NB4 (cell line): ENCODE measurements around the gene RABGGTA.
A peak's percentile ranks its signal among the peaks of the same experiment; 100 is the strongest.

Experiments
- DNase-seq: peaks from one replicate; pipeline ENCODE4 v3.0.0; 2010; ENCODE audit warnings: low read depth
- H3K4me3 ChIP-seq: one replicate; pipeline ENCODE4 v1.5.1; 2011; ENCODE audit warnings: mild to moderate bottlenecking, low read depth, low read length, moderate library complexity
- MAX ChIP-seq: IDR thresholded peaks from 2 replicates; pipeline ENCODE4 v1.6.1; 2011; ENCODE audit warnings: low read depth, low read length
- MYC ChIP-seq: IDR thresholded peaks from 2 replicates; pipeline ENCODE4 v1.6.1; 2011; ENCODE audit warnings: low read depth, low read length
- POLR2A ChIP-seq: IDR thresholded peaks from 2 replicates; pipeline ENCODE4 v1.6.1; 2011; ENCODE audit warnings: mild to moderate bottlenecking; ENCODE audit not compliant: insufficient read length; ENCODE audit errors: extremely low read depth
- TF ChIP-seq, protein P1 (sequence below): IDR thresholded peaks from one replicate; pipeline ENCODE4 v1.5.1; 2012; ENCODE audit warnings: low read depth, low read length

The RABGGTA gene

GRCh38 chr14:24241829-24242443 is 29.5 kb downstream of the RABGGTA start:
- TF ChIP-seq MYC (peak; percentile 45; the same call in 1 of the 2 replicates), POLR2A (no peak)
- peak; percentile 93 for DNase-seq

GRCh38 chr14:24240110-24240918 is 31.1 kb downstream of the RABGGTA start:
- H3K4me3 ChIP-seq = no peak overlapping the region
- no peak for DNase-seq
- TF ChIP-seq MYC = no peak
- TF ChIP-seq POLR2A = no peak
- TF ChIP-seq, protein P1, sequence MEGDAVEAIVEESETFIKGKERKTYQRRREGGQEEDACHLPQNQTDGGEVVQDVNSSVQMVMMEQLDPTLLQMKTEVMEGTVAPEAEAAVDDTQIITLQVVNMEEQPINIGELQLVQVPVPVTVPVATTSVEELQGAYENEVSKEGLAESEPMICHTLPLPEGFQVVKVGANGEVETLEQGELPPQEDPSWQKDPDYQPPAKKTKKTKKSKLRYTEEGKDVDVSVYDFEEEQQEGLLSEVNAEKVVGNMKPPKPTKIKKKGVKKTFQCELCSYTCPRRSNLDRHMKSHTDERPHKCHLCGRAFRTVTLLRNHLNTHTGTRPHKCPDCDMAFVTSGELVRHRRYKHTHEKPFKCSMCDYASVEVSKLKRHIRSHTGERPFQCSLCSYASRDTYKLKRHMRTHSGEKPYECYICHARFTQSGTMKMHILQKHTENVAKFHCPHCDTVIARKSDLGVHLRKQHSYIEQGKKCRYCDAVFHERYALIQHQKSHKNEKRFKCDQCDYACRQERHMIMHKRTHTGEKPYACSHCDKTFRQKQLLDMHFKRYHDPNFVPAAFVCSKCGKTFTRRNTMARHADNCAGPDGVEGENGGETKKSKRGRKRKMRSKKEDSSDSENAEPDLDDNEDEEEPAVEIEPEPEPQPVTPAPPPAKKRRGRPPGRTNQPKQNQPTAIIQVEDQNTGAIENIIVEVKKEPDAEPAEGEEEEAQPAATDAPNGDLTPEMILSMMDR = no peak
- no peak for TF ChIP-seq MAX

More at GRCh38 chr14:24241829-24242443, 29.5 kb downstream of the RABGGTA start:
- peak overlapping the region; percentile 63 for H3K4me3 ChIP-seq

DNA sequence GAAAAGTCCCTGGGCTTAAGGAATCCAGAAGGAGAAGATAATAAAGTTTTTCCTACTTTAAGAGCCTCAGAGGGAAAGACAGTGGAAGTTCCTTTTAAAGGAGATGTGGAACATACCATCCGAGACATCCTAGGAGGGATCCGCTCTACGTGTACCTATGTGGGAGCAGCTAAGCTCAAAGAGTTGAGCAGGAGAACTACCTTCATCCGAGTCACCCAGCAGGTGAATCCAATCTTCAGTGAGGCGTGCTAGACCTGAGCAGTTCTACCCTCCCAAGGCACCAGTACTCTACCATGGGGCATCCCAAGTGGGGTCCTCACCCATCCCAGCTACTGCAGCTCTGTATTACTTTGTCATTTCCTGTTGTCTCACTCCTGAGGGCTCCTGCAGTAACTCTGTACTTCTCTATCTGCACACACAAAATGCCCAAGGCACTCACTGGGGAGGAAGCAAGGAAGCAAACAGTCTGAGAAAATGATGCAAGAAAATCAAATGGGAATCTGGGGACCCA is 32.8 kb downstream of the RABGGTA start:
- DNase-seq = no peak
- no peak for TF ChIP-seq MAX
- TF ChIP-seq POLR2A = no peak
- no peak for TF ChIP-seq MYC
- TF ChIP-seq, protein P1 = no peak

DNA sequence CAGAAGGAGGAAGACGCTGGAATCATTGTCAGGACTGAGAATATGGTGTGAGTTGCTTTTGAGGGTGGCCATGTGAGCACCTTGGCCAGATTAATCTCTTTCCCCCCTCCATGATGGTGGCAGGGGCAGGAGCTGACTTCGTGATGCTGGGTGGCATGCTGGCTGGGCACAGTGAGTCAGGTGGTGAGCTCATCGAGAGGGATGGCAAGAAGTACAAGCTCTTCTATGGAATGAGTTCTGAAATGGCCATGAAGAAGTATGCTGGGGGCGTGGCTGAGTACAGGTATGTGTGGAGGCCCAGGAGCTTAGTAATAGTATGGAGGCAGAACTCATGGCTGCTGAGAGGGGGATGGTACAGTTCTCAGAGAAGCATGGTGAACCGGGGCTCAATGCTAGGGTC is 33.3 kb downstream of the RABGGTA start:
- TF ChIP-seq, protein P1 = no peak
- no peak for TF ChIP-seq MYC
- no peak for TF ChIP-seq POLR2A
- no peak for TF ChIP-seq MAX
- DNase-seq = no peak
- H3K4me3 ChIP-seq = no peak overlapping the region

More for the DNA sequence above, 32.8 kb downstream of the RABGGTA start:
- no peak overlapping the region for H3K4me3 ChIP-seq

DNA sequence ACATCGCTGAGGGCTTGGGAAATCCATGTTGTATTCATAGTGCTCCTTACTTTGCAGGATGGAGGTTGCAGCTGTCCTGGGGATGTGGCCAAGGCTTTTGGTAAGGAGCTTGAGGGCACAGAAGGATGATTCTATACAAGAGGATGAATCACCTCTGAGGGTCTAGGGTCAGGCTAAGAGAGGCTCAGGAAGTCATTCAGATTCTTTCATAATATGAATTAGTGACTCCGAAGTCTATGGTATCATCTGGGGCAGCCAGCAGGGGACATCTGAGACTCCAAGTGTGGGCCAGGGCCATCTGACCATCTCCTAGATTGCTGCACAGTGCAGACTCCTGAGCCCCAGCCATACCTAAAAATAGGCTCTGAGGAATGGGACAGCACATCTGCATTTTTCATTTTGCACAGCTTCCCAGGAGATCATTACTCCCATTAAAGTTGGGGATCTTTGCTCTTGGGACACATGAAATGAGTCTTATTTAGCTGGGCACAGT is 33.9 kb downstream of the RABGGTA start:
- H3K4me3 ChIP-seq = no peak overlapping the region
- TF ChIP-seq MAX (no peak), POLR2A (no peak), MYC (no peak)
- TF ChIP-seq, protein P1 = no peak
- no peak for DNase-seq
